ENCODE data around the gene PCBP1. TPM values are rescaled to one million over a fixed set of nuclear protein-coding genes. Genes with fewer than 3 reads are reported as not detected.

Gene PCBP1
- total and polyA plus RNA-seq, 9 of the 15 experiments (the other 6 are each of a cell fraction or from before 2014, with no cell fraction given) = 19.2 to 407 (median 78.1) TPM

DNA sequence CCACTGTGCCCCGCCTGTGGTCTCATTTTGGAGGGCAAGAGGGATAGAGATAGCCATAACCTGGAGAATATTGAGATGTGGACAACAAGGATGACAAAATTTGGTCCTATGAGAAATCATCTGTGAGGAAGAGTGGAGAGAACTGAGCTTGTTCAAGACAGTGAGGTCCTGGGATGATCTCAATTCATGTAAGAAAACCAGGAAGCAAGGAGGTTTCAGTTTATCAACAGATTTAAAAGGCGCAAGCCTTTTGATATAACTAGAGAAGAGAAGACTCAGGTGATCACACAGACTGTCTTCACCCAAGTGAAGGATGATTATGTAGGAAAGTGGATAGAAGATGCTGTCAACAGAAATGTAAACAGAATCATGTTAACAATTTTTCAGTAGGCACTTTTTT is 39.1 kb downstream of the PCBP1 start:
- H3K4me3 ChIP-seq = no peak overlapping the region
- CTCF ChIA-PET (ENCODE audit: low intra/inter-chr PET ratio) = no interaction called here

More for the DNA sequence above, 39.1 kb downstream of the PCBP1 start:
- no peaks in the 10 kb centered on the region for H3K36me3 ChIP-seq (ENCODE audit: control insufficient read depth, insufficient read depth, low read length)
- 63% methylated on average over 2 of the region's 2 CpGs for WGBS (ENCODE audit: insufficient coverage, low coverage, missing lambda C conversion rate)
- H2AFZ ChIP-seq (ENCODE audit: low read depth, low read length) = peak overlapping the region; percentile 85
- intact Hi-C loops (cut with micrococcal nuclease) (no loop called here), in situ Hi-C loops (cut with MboI) (no loop called here)
- POLR2A ChIA-PET = interaction anchor here (0.9 to 3.3 kb wide), 6 partner anchors 8 to 171 kb away, joined by 3 to 74 read pairs (median 7); no protein-coding TSS in a partner anchor
- peaks cover 12% of the 10 kb centered on the region; the same call in 2 of the 3 replicates for H3K79me2 ChIP-seq (ENCODE audit: control insufficient read depth, insufficient read depth, low read length)
- no peaks in the 10 kb centered on the region for H4K20me1 ChIP-seq (replicated peaks; ENCODE audit: control insufficient read depth, insufficient read depth, low read length)
- no TSS peak for BruUV-seq (replicated peaks)
- 0 out of 4 replicates have a peak overlapping the region, but pooled peaks of 1 of the 2 experiments have one; percentile 23 for H3K9ac ChIP-seq (ENCODE audit: insufficient read depth in 1 of 2, low read depth in 2 of 2, low read length in 2 of 2)
- peak overlapping the region; percentile 21; the same call in 1 of the 2 replicates for H3K4me2 ChIP-seq (ENCODE audit: insufficient read depth, low read length)
- no peaks in the 10 kb centered on the region for H3K9me1 ChIP-seq (ENCODE audit: control insufficient read depth, insufficient read depth, low read length)
- H3K27me3 ChIP-seq (ENCODE audit: control insufficient read depth in 2 of 2, insufficient read depth in 2 of 2, low read length in 2 of 2) = no peaks in the 10 kb centered on the region
- TF ChIP-seq, protein P1, sequence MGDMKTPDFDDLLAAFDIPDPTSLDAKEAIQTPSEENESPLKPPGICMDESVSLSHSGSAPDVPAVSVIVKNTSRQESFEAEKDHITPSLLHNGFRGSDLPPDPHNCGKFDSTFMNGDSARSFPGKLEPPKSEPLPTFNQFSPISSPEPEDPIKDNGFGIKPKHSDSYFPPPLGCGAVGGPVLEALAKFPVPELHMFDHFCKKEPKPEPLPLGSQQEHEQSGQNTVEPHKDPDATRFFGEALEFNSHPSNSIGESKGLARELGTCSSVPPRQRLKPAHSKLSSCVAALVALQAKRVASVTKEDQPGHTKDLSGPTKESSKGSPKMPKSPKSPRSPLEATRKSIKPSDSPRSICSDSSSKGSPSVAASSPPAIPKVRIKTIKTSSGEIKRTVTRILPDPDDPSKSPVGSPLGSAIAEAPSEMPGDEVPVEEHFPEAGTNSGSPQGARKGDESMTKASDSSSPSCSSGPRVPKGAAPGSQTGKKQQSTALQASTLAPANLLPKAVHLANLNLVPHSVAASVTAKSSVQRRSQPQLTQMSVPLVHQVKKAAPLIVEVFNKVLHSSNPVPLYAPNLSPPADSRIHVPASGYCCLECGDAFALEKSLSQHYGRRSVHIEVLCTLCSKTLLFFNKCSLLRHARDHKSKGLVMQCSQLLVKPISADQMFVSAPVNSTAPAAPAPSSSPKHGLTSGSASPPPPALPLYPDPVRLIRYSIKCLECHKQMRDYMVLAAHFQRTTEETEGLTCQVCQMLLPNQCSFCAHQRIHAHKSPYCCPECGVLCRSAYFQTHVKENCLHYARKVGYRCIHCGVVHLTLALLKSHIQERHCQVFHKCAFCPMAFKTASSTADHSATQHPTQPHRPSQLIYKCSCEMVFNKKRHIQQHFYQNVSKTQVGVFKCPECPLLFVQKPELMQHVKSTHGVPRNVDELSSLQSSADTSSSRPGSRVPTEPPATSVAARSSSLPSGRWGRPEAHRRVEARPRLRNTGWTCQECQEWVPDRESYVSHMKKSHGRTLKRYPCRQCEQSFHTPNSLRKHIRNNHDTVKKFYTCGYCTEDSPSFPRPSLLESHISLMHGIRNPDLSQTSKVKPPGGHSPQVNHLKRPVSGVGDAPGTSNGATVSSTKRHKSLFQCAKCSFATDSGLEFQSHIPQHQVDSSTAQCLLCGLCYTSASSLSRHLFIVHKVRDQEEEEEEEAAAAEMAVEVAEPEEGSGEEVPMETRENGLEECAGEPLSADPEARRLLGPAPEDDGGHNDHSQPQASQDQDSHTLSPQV (IDR thresholded peaks at IDR 0.05) = peak; percentile 17; the same call in 1 of the 2 replicates
- TF ChIP-seq ZBTB8A (IDR thresholded peaks at IDR 0.05; ENCODE audit: partially characterized antibody) = no peak
- DNase-seq (ENCODE audit: extremely low read depth in 1 of 4, low spot score in 3 of 4) (peak in 1 of 4 experiments; percentile 26), FAIRE-seq (no peak), ATAC-seq (no peak)
- H3K4me1 ChIP-seq (replicated peaks in 1 of 2; ENCODE audit: control insufficient read depth in 2 of 2, insufficient read depth in 2 of 2, low read length in 2 of 2) = peaks cover 48 to 50% of the 10 kb centered on the region in 2 experiments
- H3K27ac ChIP-seq (ENCODE audit: extremely low read depth, low read depth, low read length) = peak overlapping the region; percentile 51
- H3K9me3 ChIP-seq (replicated peaks; ENCODE audit: control insufficient read depth, insufficient read depth, low read depth, low read length) = no peaks in the 10 kb centered on the region

All from K562 (cell line).